Glutamatergic neuron (in vitro differentiated cells): Measurements from ENCODE around the gene BEX3. TPM values are rescaled to one million over a fixed set of nuclear protein-coding genes. Genes with fewer than 3 reads are reported as not detected.
A peak's percentile ranks its signal among the peaks of the same experiment; 100 is the strongest.

Experiments used
- DNase-seq: peaks from one replicate; pipeline ENCODE4 v3.0.0; 2022
- H3K27ac Mint-ChIP-seq: one replicate; pipeline ENCODE4 v1.8.0; 2020; ENCODE audit warnings: mild to moderate bottlenecking, mixed read lengths, inconsistent platforms; ENCODE audit not compliant: unreplicated experiment
- H3K27me3 Mint-ChIP-seq: one replicate; pipeline ENCODE4 v1.8.0; 2020; ENCODE audit warnings: mild to moderate bottlenecking, moderate library complexity, mixed read lengths, inconsistent platforms; ENCODE audit not compliant: unreplicated experiment
- H3K36me3 Mint-ChIP-seq: one replicate; pipeline ENCODE4 v1.8.0; 2020; ENCODE audit warnings: mild to moderate bottlenecking, mixed read lengths, inconsistent platforms; ENCODE audit not compliant: unreplicated experiment
- H3K4me1 Mint-ChIP-seq: one replicate; pipeline ENCODE4 v1.8.0; 2020; ENCODE audit warnings: mild to moderate bottlenecking, low read depth, mixed read lengths, inconsistent platforms; ENCODE audit not compliant: unreplicated experiment
- H3K4me3 Mint-ChIP-seq: one replicate; pipeline ENCODE4 v1.8.0; 2020; ENCODE audit warnings: mild to moderate bottlenecking, mixed read lengths, inconsistent platforms; ENCODE audit not compliant: unreplicated experiment
- H3K9me3 Mint-ChIP-seq: one replicate; pipeline ENCODE4 v1.8.0; 2020; ENCODE audit warnings: mild to moderate bottlenecking, moderate library complexity, mixed read lengths, inconsistent platforms; ENCODE audit not compliant: unreplicated experiment
- long read RNA-seq: library from polyadenylated mRNA; unstranded; transcript quantifications from one replicate; pipeline ENCODE4 v2.0.0, GENCODE V29; 2020; ENCODE audit not compliant: unreplicated experiment
- total RNA-seq: library from RNA; stranded (reverse); fragmentation: NEBNext Ultra II Directional; extraction: Animal tissue kit (Norgen Biotek cat#: 25700); gene quantifications from one replicate; pipeline ENCODE4 v1.2.1, GENCODE V29; 2021; ENCODE audit not compliant: unreplicated experiment
- TF ChIP-seq, protein P1 (sequence below): fragments of 200-600 bp; sonication (generic); IDR thresholded peaks from one replicate; pipeline ENCODE4 v1.5.0; 2021; ENCODE audit not compliant: partially characterized antibody, unreplicated experiment

Gene BEX3
- total RNA-seq: 242 TPM
- long read RNA-seq, transcript BEX3-201 (3 exons, 921 nt): major isoform, 293 of 353 reads
- long read RNA-seq, transcript BEX3-204 (3 exons, 913 nt): minor isoform, 47 of 353 reads
- long read RNA-seq, partial matches to known transcripts: 2 of 353 reads
- long read RNA-seq, other reads (novel, unspliced or antisense): 9 of 353 reads

- TF ChIP-seq, protein P1, sequence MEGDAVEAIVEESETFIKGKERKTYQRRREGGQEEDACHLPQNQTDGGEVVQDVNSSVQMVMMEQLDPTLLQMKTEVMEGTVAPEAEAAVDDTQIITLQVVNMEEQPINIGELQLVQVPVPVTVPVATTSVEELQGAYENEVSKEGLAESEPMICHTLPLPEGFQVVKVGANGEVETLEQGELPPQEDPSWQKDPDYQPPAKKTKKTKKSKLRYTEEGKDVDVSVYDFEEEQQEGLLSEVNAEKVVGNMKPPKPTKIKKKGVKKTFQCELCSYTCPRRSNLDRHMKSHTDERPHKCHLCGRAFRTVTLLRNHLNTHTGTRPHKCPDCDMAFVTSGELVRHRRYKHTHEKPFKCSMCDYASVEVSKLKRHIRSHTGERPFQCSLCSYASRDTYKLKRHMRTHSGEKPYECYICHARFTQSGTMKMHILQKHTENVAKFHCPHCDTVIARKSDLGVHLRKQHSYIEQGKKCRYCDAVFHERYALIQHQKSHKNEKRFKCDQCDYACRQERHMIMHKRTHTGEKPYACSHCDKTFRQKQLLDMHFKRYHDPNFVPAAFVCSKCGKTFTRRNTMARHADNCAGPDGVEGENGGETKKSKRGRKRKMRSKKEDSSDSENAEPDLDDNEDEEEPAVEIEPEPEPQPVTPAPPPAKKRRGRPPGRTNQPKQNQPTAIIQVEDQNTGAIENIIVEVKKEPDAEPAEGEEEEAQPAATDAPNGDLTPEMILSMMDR: no peak
- Mint-ChIP-seq H3K9me3 (peaks cover 1% of the 10 kb centered on the region), H3K27ac (peak within 1 kb of the TSS; percentile 96), H3K36me3 (no peaks in the 10 kb centered on the region), H3K27me3 (peaks cover 3% of the 10 kb centered on the region), H3K4me3 (peak within 1 kb of the TSS; percentile 95), H3K4me1 (no peaks in the 10 kb centered on the region)
- peak; percentile 76 for DNase-seq
Measured at GRCh38 chrX:103376118-103376978, at the start of gene BEX3. Gene BEX3, plus strand, starts transcription at chrX:103376538. Its CDS starts 984 bp downstream, at chrX:103377522.

DNA sequence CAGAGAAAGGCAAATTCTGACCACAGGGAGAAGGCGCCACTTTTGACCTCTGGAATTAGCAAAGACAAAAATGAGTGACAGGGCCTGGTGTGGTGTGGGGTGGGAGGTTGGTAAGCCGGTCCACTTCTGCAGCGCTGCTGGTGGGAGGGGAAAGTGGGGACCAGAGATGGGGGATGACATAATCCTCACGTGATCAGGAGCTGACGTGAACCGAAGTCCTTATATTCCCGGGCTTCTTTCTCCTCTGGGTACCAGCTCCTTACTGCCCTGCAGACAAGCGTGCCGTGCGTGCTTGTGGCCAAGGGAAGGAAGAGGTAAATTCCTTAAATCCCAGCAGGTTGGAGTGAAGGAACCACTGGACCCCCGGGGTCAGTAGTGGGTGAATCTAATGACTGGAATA lies 46.3 kb upstream of the BEX3 start, which contains the start of gene TCEAL7:
Gene TCEAL7, plus strand, starts transcription at position 249 of the 400 bp plus-strand sequence. CDS start 1,165 bp downstream, outside the sequence.
- TF ChIP-seq, protein P1: no peak
- peak within 1 kb of the TSS; percentile 94 for H3K4me3 Mint-ChIP-seq
- H3K4me1 Mint-ChIP-seq: peaks cover 12% of the 10 kb centered on the region
- peaks cover 4% of the 10 kb centered on the region for H3K9me3 Mint-ChIP-seq
- peak; percentile 44 for DNase-seq
- peak within 1 kb of the TSS; percentile 98 for H3K27ac Mint-ChIP-seq
- no peaks in the 10 kb centered on the region for H3K36me3 Mint-ChIP-seq
- H3K27me3 Mint-ChIP-seq: peaks cover 2% of the 10 kb centered on the region

- H3K36me3 Mint-ChIP-seq: no peaks in the 10 kb centered on the region
- H3K27me3 Mint-ChIP-seq: peaks cover 2% of the 10 kb centered on the region
- H3K27ac Mint-ChIP-seq: peak overlapping the region; percentile 98
- DNase-seq: peak; percentile 24
- H3K9me3 Mint-ChIP-seq: peaks cover 4% of the 10 kb centered on the region
- H3K4me3 Mint-ChIP-seq: peak overlapping the region; percentile 94
- TF ChIP-seq, protein P1: no peak
- H3K4me1 Mint-ChIP-seq: peaks cover 16% of the 10 kb centered on the region
Measured at GRCh38 chrX:103330681-103331288, 45.6 kb upstream of the BEX3 start.

- H3K4me3 Mint-ChIP-seq: no peak overlapping the region
Measured at GRCh38 chrX:103338663-103339062, 37.7 kb upstream of the BEX3 start.

More at GRCh38 chrX:103338663-103339062, 37.7 kb upstream of the BEX3 start:
- H3K36me3 Mint-ChIP-seq: no peaks in the 10 kb centered on the region
- peaks cover 5% of the 10 kb centered on the region for H3K4me1 Mint-ChIP-seq
- peaks cover 4% of the 10 kb centered on the region for H3K27me3 Mint-ChIP-seq
- no peaks in the 10 kb centered on the region for H3K9me3 Mint-ChIP-seq
- DNase-seq: no peak
- TF ChIP-seq, protein P1: no peak
- no peak overlapping the region for H3K27ac Mint-ChIP-seq
